Measurements from ENCODE around the gene NUSAP1.

DNA sequence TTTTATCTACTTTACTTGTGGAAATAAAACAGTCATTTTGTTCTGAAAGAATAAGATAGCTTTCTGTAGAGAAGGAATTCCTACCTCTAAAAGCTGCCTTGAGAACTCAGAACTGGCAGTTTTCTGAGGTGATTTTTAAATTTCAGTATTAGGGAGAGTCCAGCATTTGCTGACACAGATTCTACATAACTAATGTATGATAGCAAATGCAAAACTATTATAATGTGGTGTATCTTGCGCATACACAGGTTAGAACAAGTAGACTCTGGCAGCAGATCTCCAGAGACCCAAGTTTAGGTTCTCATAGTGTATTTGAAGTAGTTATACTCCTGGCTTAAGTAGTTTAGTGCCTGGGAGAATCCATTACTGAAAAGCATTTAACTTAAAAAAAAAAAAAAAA, 31.1 kb upstream of the NUSAP1 start:
- TF ChIP-seq, protein P1, sequence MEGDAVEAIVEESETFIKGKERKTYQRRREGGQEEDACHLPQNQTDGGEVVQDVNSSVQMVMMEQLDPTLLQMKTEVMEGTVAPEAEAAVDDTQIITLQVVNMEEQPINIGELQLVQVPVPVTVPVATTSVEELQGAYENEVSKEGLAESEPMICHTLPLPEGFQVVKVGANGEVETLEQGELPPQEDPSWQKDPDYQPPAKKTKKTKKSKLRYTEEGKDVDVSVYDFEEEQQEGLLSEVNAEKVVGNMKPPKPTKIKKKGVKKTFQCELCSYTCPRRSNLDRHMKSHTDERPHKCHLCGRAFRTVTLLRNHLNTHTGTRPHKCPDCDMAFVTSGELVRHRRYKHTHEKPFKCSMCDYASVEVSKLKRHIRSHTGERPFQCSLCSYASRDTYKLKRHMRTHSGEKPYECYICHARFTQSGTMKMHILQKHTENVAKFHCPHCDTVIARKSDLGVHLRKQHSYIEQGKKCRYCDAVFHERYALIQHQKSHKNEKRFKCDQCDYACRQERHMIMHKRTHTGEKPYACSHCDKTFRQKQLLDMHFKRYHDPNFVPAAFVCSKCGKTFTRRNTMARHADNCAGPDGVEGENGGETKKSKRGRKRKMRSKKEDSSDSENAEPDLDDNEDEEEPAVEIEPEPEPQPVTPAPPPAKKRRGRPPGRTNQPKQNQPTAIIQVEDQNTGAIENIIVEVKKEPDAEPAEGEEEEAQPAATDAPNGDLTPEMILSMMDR (IDR thresholded peaks at IDR 0.05) = no peak
- TF ChIP-seq EP300 (IDR thresholded peaks at IDR 0.05) (no peak), POLR2AphosphoS5 (IDR thresholded peaks at IDR 0.05) (no peak), POLR2A (IDR thresholded peaks at IDR 0.05) (no peak)

Data from gastroesophageal sphincter (tissue), 3 donors.